Ovary (tissue), 10 donors: Measurements from ENCODE around the gene THRAP3. TPM values are rescaled to one million over a fixed set of nuclear protein-coding genes. Genes with fewer than 3 reads are reported as not detected.

Source experiments
- DNase-seq, 5 donors: peaks; one replicate each; pipeline ENCODE4 v3.0.0-alpha.2; 2019 to 2020
- H3K27ac ChIP-seq, 2 donors: fragments of 200-600 bp; one replicate each; pipeline versions ENCODE4 v1.5.1 to v1.8.0; 2019 to 2022
- H3K27me3 ChIP-seq: fragments of 200-600 bp; one replicate; pipeline ENCODE4 v1.8.0; 2022
- H3K36me3 ChIP-seq: fragments of 200-600 bp; sonication (generic); one replicate; pipeline ENCODE4 v1.5.1; 2019
- H3K4me1 ChIP-seq: one replicate; pipeline ENCODE4 v1.8.1; 2013; ENCODE audit warnings: mild to moderate bottlenecking, moderate library complexity; ENCODE audit not compliant: insufficient read depth
- H3K4me3 ChIP-seq: fragments of 200-600 bp; sonication (generic); one replicate; pipeline ENCODE4 v1.5.1; 2017
- H3K9me3 ChIP-seq, 2 donors: fragments of 200-600 bp in 1 of 2; sonication (generic) in 1 of 2; one replicate each; pipeline versions ENCODE4 v1.5.1 to v1.8.1; 2013 to 2019; ENCODE audit warnings: mild to moderate bottlenecking in 1 of 2, moderate library complexity in 1 of 2
- CTCF ChIP-seq, 3 donors: fragments of 450-650 bp in 2 of 3; fragments of 200-600 bp in 1 of 3; IDR thresholded peaks; one replicate each; pipeline versions ENCODE4 v1.5.1 to v1.8.0; 2016 to 2022; ENCODE audit warnings: antibody characterized with exemption in 3 of 3, mild to moderate bottlenecking in 1 of 3
- EP300 ChIP-seq: sonication (generic); formaldehyde crosslinking; IDR thresholded peaks from one replicate; pipeline ENCODE4 v1.6.1; 2017; ENCODE audit warnings: antibody characterized with exemption
- POLR2A ChIP-seq: fragments of 450-650 bp; IDR thresholded peaks from one replicate; pipeline ENCODE4 v1.6.1; 2017; ENCODE audit warnings: antibody characterized with exemption, mild to moderate bottlenecking, moderate library complexity
- WGBS, 3 donors: extraction: QIAGEN DNeasy Blood & Tissue Kit in 1 of 3; methylation state at CpG; one replicate each; pipeline versions ENCODE4 v1.1.5 to v1.1.7; 2013 to 2017; 5-methylcytosine and 5-hydroxymethylcytosine counted together
- intact Hi-C, 4 donors: fragments of 100-400 bp; cut with DNase I; formaldehyde crosslinking; loops; one replicate each; pipeline versions ENCODE4 v1.11.0 to v1.15.1; 2022 to 2023
- long read RNA-seq, 3 donors: library from polyadenylated mRNA in 2 of 3; unstranded in 2 of 3; transcript quantifications; one replicate each; pipeline ENCODE4 v2.0.0 and lab custom pipeline, GENCODE V29; 2021 to 2026
- polyA plus RNA-seq, 2 donors: library from polyadenylated mRNA; stranded (reverse); fragments of 200-250 nt in 1 of 2; fragments of 350-450 nt in 1 of 2; fragmentation: Illumina TruSeq in 1 of 2; extraction: RNeasy Lipid Tissue Mini Kit (QIAGEN cat#74804) in 1 of 2; gene quantifications; one replicate each; pipeline ENCODE4 v1.2.3, GENCODE V29; 2013 to 2014
- total RNA-seq, 7 donors: library from RNA; depleted of rRNA in 2 of 7; stranded (reverse); fragments of >200 nt in 2 of 7; fragmentation: NEBNext Ultra II Directional in 3 of 7; extraction: Animal tissue kit (Norgen Biotek cat#: 25700) in 3 of 7; gene quantifications; one replicate each; pipeline versions ENCODE4 v1.1.0 to v1.2.4, GENCODE V29; 2016 to 2023
- donor health status: DM: no; HTN: no; CAD: no; lungs with moderate emphysema.
- donor health status: DM: no; HTN: no; CAD: no.
- donor health status: Bipolar disorder and iron deficiency.
- donor health status: DM: yes; HTN: yes; CAD: no.
- donor health status: DM: no; HTN: no; CAD: no.
- donor health status: DM: yes; HTN: yes; CAD: no.

THRAP3 gene
- total RNA-seq: 100 to 1,000 TPM in 1 of 7 donors, 10 to 100 TPM in 6; 49.2 to 101 (median 92.6) TPM
- 100 to 1,000 TPM in 1 of 2 donors, 10 to 100 TPM in 1; 40.2 to 109 TPM for polyA plus RNA-seq
- long read RNA-seq, donor 1, full-length matches to known transcripts: 1 of 476 reads
- long read RNA-seq, donor 1, partial matches to known transcripts: 411 of 476 reads
- long read RNA-seq, donor 1, other reads (novel, unspliced or antisense): 64 of 476 reads
- long read RNA-seq, donor 2, full-length matches to known transcripts: 2 of 123 reads
- long read RNA-seq, donor 2, partial matches to known transcripts: 113 of 123 reads
- long read RNA-seq, donor 2, other reads (novel, unspliced or antisense): 8 of 123 reads
- long read RNA-seq, donor 3, full-length matches to known transcripts: 5 of 21 reads
- long read RNA-seq, donor 3, partial matches to known transcripts: 10 of 21 reads
- long read RNA-seq, donor 3, other reads (novel, unspliced or antisense): 6 of 21 reads

DNA sequence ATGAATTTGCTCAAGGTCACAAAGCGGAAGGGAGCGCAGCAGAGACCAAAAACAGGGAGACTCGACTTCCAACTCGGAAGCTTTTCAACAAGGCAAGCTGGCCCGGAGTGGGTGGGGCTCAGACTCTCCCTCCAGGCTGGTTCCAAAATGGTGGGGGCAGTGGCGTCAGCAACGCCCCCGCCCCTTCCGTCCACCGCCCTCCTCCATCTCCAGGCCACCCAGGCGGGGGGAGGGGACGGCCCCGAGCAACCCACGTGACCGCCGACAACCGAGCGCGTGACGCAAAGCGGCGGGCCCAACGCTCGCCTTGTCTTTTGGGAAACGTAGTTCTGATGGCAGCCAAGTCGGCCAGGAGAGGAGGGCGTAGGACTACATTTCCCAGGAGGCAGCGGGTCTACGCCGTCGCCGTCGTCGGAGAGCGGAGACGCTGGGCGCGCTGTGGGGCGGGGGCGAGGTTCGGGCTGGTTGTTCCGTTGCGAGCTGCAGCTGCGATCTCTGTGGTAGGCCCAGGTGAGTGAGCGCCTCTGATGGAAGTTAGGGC lies at the start of gene THRAP3:
Gene THRAP3, plus strand, starts transcription at position 448 of the 541 bp plus-strand sequence. CDS start 58,121 bp downstream, outside the sequence.
- peak; percentile 99 for TF ChIP-seq POLR2A
- peak; percentile 94 for TF ChIP-seq EP300
- no peak for TF ChIP-seq CTCF (IDR thresholded peaks at IDR 0.05)
- Histone ChIP-seq H3K36me3 (no peaks in the 10 kb centered on the region), H3K4me1 (peaks cover 5% of the 10 kb centered on the region), H3K9me3 (no peaks in the 10 kb centered on the region), H3K27ac (peak within 1 kb of the TSS; percentile 78 to 93), H3K4me3 (peak within 1 kb of the TSS; percentile 95), H3K27me3 (no peaks in the 10 kb centered on the region)
- 0% methylated on average over 26 to 45 of the region's 45 CpGs for WGBS, 3 donors
- intact Hi-C loops: loop anchor here in 3 of 4 donors (2.0 to 10.0 kb wide), 3 partner anchors 61 to 75 kb away; partner anchors contain the start of genes MAP7D1 (in 1 of the 3) and TRAPPC3 (in 1 of the 3)
- peak; percentile 99 to 100 (median 100) for DNase-seq

GRCh38 chr1:36174713-36175112 lies 49.5 kb upstream of the THRAP3 start:
- TF ChIP-seq EP300 (no peak), POLR2A (no peak), CTCF (IDR thresholded peaks at IDR 0.05) (no peak)
- no peaks in the 10 kb centered on the region for H3K27me3 ChIP-seq
- intact Hi-C loops: no loop called here
- no peaks in the 10 kb centered on the region for H3K36me3 ChIP-seq
- no peak for DNase-seq
- H3K4me1 ChIP-seq: no peaks in the 10 kb centered on the region
- H3K4me3 ChIP-seq: no peak overlapping the region
- 45 to 63% (median 54%) methylated on average over 11 of the region's 11 CpGs for WGBS, 3 donors
- H3K9me3 ChIP-seq: no peaks in the 10 kb centered on the region
- H3K27ac ChIP-seq: no peak overlapping the region

GRCh38 chr1:36175137-36176095 lies 48.8 kb upstream of the THRAP3 start:
- no peak for DNase-seq
- intact Hi-C loops: no loop called here
- WGBS, 3 donors: 67 to 76% (median 73%) methylated on average over 11 of the region's 11 CpGs
- H3K4me1 ChIP-seq: no peaks in the 10 kb centered on the region
- H3K9me3 ChIP-seq: no peaks in the 10 kb centered on the region
- H3K4me3 ChIP-seq: no peak overlapping the region
- no peaks in the 10 kb centered on the region for H3K36me3 ChIP-seq
- H3K27me3 ChIP-seq: no peaks in the 10 kb centered on the region
- TF ChIP-seq EP300: no peak
- TF ChIP-seq CTCF (IDR thresholded peaks at IDR 0.05): no peak
- TF ChIP-seq POLR2A: no peak
- H3K27ac ChIP-seq: no peak overlapping the region
